Left ventricle myocardium inferior (tissue), 1 donor: ENCODE data around the gene HDAC5. TPM values are rescaled to one million over a fixed set of nuclear protein-coding genes. Genes with fewer than 3 reads are reported as not detected.
"Not testable (repeated sequence)": the region's sequence is repeated elsewhere in the genome, so short reads cannot be mapped to it uniquely, and the experiment has no call there.

Experiments used
- DNase-seq: peaks from one replicate; pipeline ENCODE4 v3.0.0-alpha.2; 2020
- H3K27ac ChIP-seq: fragments of 200-600 bp; replicated peaks from 2 replicates; pipeline ENCODE4 v1.8.0; 2021
- H3K27me3 ChIP-seq: fragments of 200-600 bp; 2 replicates; pipeline ENCODE4 v1.8.0; 2021; ENCODE audit warnings: low read depth
- H3K36me3 ChIP-seq: fragments of 200-600 bp; 2 replicates; pipeline ENCODE4 v1.8.0; 2021
- H3K4me1 ChIP-seq: fragments of 200-600 bp; 2 replicates; pipeline ENCODE4 v1.8.0; 2021
- H3K4me3 ChIP-seq: fragments of 200-600 bp; 2 replicates; pipeline ENCODE4 v1.8.0; 2021; ENCODE audit warnings: mild to moderate bottlenecking, moderate library complexity
- H3K9me3 ChIP-seq: fragments of 200-600 bp; replicated peaks from 2 replicates; pipeline ENCODE4 v1.8.0; 2021
- intact Hi-C: fragments of 100-400 bp; cut with micrococcal nuclease; formaldehyde crosslinking; loops from one replicate; pipeline ENCODE4 v1.11.0; 2022
- total RNA-seq: library from RNA; stranded (reverse); fragmentation: NEBNext Ultra II Directional; extraction: Animal tissue kit (Norgen Biotek cat#: 25700); gene quantifications from one replicate; pipeline ENCODE4 v1.2.1, GENCODE V29; 2021
- TF ChIP-seq, protein P1 (sequence below): fragments of 200-600 bp; IDR thresholded peaks from 2 replicates; pipeline ENCODE4 v1.8.0; 2021; ENCODE audit warnings: antibody characterized with exemption, mild to moderate bottlenecking, borderline replicate concordance
- donor health status: DM: no; HTN: yes; CAD: no; lungs with severe emphysema.

Gene HDAC5
- total RNA-seq, 1 donor from 2014 or later, result 62.6 TPM

DNA sequence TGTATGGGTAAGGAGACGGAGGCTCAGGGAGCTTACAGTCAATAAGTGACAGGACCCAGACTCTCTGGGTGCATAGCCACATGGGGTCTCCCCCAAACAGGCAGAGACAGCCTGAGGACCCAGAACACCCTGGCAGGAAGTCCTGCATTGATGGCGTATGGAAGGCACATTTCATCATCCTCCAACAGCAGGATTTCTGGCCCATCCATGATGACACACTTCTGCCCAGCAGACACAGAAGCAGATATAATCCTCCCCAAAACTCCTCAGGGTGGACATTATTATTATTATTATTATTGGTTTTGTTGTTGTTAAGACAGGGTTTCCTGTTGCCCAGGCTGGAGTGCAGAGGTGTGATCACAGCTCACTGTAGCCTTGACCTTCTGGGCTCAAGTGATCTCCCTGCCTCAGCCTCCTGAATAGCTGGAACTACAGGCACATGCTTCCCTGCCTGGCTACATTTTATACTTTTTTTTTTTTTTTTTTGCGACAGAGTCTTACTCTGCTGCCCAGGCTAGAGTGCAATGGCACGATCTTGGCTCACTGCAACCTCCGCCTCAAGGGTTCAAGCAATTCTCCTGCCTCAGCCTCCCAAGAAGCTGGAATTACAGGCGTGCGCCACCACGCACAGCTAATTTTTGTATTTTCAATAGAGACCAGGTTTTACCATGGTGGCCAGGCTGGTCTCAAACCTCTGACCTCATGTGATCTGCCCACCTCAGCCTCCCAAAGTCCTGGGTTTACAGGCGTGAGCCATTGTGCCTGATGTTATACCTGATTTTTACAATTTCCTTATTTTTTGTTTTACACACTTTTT is 11.5 kb upstream of the HDAC5 start:
- intact Hi-C loops, result no loop called here
- no peaks in the 10 kb centered on the region for H3K36me3 ChIP-seq
- no peak for DNase-seq
- no peak overlapping the region for H3K27ac ChIP-seq
- no peaks in the 10 kb centered on the region for H3K9me3 ChIP-seq
- H3K4me3 ChIP-seq, result no peak overlapping the region
- H3K27me3 ChIP-seq, result peaks cover 11% of the 10 kb centered on the region
- H3K4me1 ChIP-seq, result peaks cover 9% of the 10 kb centered on the region
- TF ChIP-seq, protein P1, sequence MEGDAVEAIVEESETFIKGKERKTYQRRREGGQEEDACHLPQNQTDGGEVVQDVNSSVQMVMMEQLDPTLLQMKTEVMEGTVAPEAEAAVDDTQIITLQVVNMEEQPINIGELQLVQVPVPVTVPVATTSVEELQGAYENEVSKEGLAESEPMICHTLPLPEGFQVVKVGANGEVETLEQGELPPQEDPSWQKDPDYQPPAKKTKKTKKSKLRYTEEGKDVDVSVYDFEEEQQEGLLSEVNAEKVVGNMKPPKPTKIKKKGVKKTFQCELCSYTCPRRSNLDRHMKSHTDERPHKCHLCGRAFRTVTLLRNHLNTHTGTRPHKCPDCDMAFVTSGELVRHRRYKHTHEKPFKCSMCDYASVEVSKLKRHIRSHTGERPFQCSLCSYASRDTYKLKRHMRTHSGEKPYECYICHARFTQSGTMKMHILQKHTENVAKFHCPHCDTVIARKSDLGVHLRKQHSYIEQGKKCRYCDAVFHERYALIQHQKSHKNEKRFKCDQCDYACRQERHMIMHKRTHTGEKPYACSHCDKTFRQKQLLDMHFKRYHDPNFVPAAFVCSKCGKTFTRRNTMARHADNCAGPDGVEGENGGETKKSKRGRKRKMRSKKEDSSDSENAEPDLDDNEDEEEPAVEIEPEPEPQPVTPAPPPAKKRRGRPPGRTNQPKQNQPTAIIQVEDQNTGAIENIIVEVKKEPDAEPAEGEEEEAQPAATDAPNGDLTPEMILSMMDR, result no peak

DNA sequence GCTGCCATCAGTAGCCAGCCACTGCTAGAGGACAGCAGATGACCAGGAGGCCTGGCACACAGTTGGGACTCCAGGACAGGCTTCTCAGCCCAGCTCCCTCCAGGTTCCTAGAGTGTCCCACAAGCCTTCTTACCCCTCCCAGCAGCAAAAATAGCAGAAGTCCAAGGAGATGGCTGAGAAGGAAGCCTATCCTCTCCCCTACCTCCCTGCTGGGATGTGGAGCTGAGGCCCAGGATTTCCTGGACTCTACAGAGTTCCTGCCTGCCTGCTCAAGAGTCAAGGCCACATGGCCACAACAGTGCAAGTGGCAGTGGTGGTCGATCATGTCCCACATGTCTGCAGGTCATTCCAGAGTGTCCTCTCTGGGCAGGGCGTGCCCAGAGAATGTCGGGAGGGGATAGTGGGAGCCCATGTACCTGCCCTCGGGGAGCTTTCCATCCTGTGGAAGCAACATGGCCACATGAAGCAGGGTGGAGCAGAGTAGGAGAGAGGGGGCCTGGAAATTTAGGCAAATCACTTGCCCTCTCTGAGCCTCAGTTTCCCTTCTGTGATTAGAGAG is 10.6 kb upstream of the HDAC5 start:
- TF ChIP-seq, protein P1, result no peak
- Histone ChIP-seq H3K4me3 (no peak overlapping the region), H3K27me3 (peaks cover 11% of the 10 kb centered on the region), H3K9me3 (no peaks in the 10 kb centered on the region), H3K27ac (no peak overlapping the region), H3K4me1 (peaks cover 9% of the 10 kb centered on the region), H3K36me3 (no peaks in the 10 kb centered on the region)
- intact Hi-C loops, result no loop called here
- DNase-seq, result no peak

DNA sequence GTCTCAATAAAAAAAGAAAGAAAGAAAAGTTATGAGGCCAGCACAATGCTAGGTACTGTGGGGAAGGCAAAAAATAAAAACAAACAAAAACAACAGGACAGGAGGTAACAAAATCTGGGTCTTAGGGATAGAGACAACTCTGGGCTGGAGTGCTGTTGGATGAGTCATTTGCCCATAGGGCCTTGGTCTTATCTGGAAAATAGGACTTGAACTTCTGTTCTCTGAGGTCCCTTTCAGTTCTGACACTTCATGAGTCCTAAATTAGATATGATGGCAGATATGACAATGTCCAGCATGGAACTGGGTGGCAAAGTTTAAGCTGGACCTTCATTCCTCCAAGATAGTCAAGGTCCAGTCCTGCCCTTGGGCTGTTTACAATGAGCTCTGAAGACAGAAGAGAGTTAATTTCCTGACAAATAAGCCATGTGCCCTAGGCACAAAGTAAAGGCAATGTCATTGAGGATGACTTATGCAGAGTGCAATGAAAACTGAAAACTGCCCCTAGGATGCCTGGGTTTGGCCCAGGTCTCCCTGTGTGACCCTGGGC is 8.9 kb upstream of the HDAC5 start:
- intact Hi-C loops, result no loop called here
- TF ChIP-seq, protein P1, result no peak
- H3K27ac ChIP-seq, result no peak overlapping the region
- no peak overlapping the region for H3K4me3 ChIP-seq
- H3K36me3 ChIP-seq, result no peaks in the 10 kb centered on the region
- H3K9me3 ChIP-seq, result no peaks in the 10 kb centered on the region
- no peak for DNase-seq
- no peaks in the 10 kb centered on the region for H3K27me3 ChIP-seq
- H3K4me1 ChIP-seq, result no peaks in the 10 kb centered on the region

DNA sequence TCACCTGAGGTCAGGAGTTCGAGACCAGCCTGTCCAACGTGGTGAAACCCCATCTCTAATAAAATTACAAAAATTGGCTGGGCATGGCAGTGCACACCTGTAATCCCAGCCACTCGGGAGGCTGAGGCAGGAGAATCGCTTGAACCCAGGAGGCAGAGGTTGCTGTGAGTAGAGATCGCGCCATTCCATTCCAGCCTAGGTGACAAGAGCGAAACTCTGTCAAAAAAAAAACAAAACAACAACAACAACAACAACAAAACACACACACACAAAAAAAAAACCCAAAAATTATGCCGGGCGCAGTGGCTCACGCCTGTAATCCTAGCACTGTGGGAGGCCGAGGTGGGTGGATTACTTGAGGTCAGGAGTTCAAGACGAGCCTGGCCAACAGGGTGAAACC is 7.9 kb upstream of the HDAC5 start:
- H3K27ac ChIP-seq, H3K36me3 ChIP-seq, H3K4me1 ChIP-seq, H3K9me3 ChIP-seq, H3K4me3 ChIP-seq, intact Hi-C loops, H3K27me3 ChIP-seq, DNase-seq: not testable (repeated sequence)

DNA sequence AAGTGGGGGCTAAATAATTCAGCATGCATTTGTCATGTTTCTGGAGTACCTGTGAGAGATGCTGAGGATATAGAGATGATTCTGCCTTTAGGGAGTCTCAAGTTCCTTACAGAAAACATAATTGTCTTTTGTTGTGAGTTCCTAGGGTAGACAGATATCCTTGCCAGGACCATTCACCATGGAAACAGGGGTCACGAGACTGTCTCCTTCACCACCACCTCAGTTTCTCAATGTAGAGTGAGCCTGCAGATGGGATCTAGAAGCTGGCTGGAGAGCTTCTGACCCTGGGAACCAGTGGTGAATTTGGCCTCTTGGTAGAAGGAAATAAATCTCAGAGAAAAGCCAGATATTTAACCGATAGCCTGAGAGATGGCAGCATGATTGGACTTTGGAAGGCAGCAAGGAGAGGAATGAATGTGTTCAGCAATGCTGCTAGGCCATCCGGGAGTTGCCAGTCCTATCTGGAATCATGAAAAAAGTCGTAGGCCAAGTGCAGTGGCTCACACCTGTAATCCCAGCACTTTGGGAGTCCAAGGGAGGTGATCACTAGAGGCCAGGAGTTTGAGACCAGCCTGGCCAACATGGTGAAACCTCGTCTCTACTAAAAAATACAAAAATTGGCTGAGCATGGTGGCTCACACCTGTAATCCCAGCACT is 7.4 kb upstream of the HDAC5 start:
- Histone ChIP-seq H3K27me3 (no peaks in the 10 kb centered on the region), H3K4me3 (no peak overlapping the region), H3K4me1 (no peaks in the 10 kb centered on the region), H3K27ac (no peak overlapping the region), H3K36me3 (no peaks in the 10 kb centered on the region), H3K9me3 (no peaks in the 10 kb centered on the region)
- DNase-seq, result no peak
- TF ChIP-seq, protein P1, result no peak
- intact Hi-C loops, result no loop called here
